GM23338 (cell line): ENCODE results near the gene TENM3. TPM values are rescaled to one million over a fixed set of nuclear protein-coding genes. Genes with fewer than 3 reads are reported as not detected.

Experiments
- ATAC-seq: fragments of 200-7000 bp; cut with Tn5 transposase; 3 replicates; pipeline ENCODE4 v1.9.1; 2020
- DNase-seq: peaks from one replicate; pipeline ENCODE4 v3.0.0-alpha.2; 2015; ENCODE audit warnings: low spot score
- H2AFZ ChIP-seq: fragments of 200-600 bp; sonication (generic); 2 replicates; pipeline ENCODE4 v1.8.0; 2016; ENCODE audit warnings: antibody characterized with exemption, mild to moderate bottlenecking, moderate library complexity
- H3F3A ChIP-seq: fragments of 200-600 bp; sonication (generic); replicated peaks from 2 replicates; pipeline ENCODE4 v1.8.0; 2017; ENCODE audit warnings: antibody characterized with exemption, mixed run types, low read depth
- H3K27ac ChIP-seq: fragments of 200-600 bp; sonication (generic); 2 replicates; pipeline ENCODE4 v1.6.1; 2016; ENCODE audit warnings: low read depth
- H3K27me3 ChIP-seq: fragments of 200-600 bp; sonication (generic); 2 replicates; pipeline ENCODE4 v1.8.0; 2016; ENCODE audit warnings: mild to moderate bottlenecking, mixed run types, moderate library complexity; ENCODE audit not compliant: insufficient read depth
- H3K36me3 ChIP-seq: fragments of 200-600 bp; sonication (generic); 2 replicates; pipeline ENCODE4 v1.8.0; 2016; ENCODE audit warnings: mild to moderate bottlenecking; ENCODE audit not compliant: insufficient read depth
- H3K4me1 ChIP-seq: fragments of 200-600 bp; sonication (generic); 2 replicates; pipeline ENCODE4 v1.8.0; 2016; ENCODE audit warnings: mild to moderate bottlenecking, moderate library complexity; ENCODE audit not compliant: insufficient read depth
- H3K4me2 ChIP-seq: fragments of 200-600 bp; sonication (generic); 2 replicates; pipeline ENCODE4 v1.7.1; 2017; ENCODE audit warnings: mixed run types
- H3K4me3 ChIP-seq: fragments of 200-600 bp; sonication (generic); 2 replicates; pipeline ENCODE4 v1.6.1; 2016; ENCODE audit warnings: mixed run types
- H3K79me2 ChIP-seq: fragments of 200-600 bp; sonication (generic); replicated peaks from 2 replicates; pipeline ENCODE4 v1.8.0; 2017; ENCODE audit warnings: mild to moderate bottlenecking; ENCODE audit not compliant: insufficient read depth
- H3K9me2 ChIP-seq: fragments of 200-600 bp; sonication (generic); 2 replicates; pipeline ENCODE4 v1.8.0; 2017; ENCODE audit not compliant: insufficient read depth
- H4K20me1 ChIP-seq: fragments of 200-600 bp; sonication (generic); replicated peaks from 2 replicates; pipeline ENCODE4 v1.8.0; 2017; ENCODE audit warnings: mild to moderate bottlenecking; ENCODE audit not compliant: insufficient read depth
- H3K27ac Mint-ChIP-seq: 2 replicates; pipeline ENCODE4 v1.8.0; 2020; ENCODE audit warnings: inconsistent platforms, mild to moderate bottlenecking, moderate library complexity, mixed read lengths
- H3K27me3 Mint-ChIP-seq: 3 replicates; pipeline ENCODE4 v1.8.0; 2022; ENCODE audit warnings: low read depth, mild to moderate bottlenecking, moderate library complexity, mixed read lengths, inconsistent platforms; ENCODE audit not compliant: insufficient read depth, poor library complexity
- H3K36me3 Mint-ChIP-seq: 3 replicates; pipeline ENCODE4 v1.8.0; 2021; ENCODE audit warnings: low read depth, mild to moderate bottlenecking, inconsistent platforms, moderate library complexity, mixed read lengths
- H3K4me1 Mint-ChIP-seq: 3 replicates; pipeline ENCODE4 v1.8.0; 2020; ENCODE audit warnings: mild to moderate bottlenecking, inconsistent platforms, mixed read lengths
- H3K4me3 Mint-ChIP-seq: 3 replicates; pipeline ENCODE4 v1.8.0; 2021; ENCODE audit warnings: moderate library complexity, mild to moderate bottlenecking, inconsistent platforms, mixed read lengths
- H3K9me3 Mint-ChIP-seq: 3 replicates; pipeline ENCODE4 v1.8.0; 2020; ENCODE audit warnings: moderate library complexity, mild to moderate bottlenecking, inconsistent platforms, mixed read lengths
- CTCF ChIP-seq, 2 experiments: fragments of 200-600 bp in 1 of 2; sonication (generic) in 1 of 2; conservative IDR thresholded peaks; 2 replicates each; pipeline versions ENCODE4 v1.5.1 to v1.6.1; 2016 to 2017; ENCODE audit warnings: antibody characterized with exemption in 2 of 2, low read depth in 2 of 2, mild to moderate bottlenecking in 2 of 2, moderate library complexity in 1 of 2
- EZH2 ChIP-seq: fragments of 200-600 bp; sonication (generic); IDR thresholded peaks from one replicate; pipeline ENCODE4 v1.8.0; 2017; ENCODE audit warnings: antibody characterized with exemption, mild to moderate bottlenecking, low read depth; ENCODE audit not compliant: unreplicated experiment
- EZH2phosphoT487 ChIP-seq: fragments of 200-600 bp; sonication (generic); IDR thresholded peaks from one replicate; pipeline ENCODE4 v1.8.1; 2018; ENCODE audit warnings: antibody characterized with exemption; ENCODE audit not compliant: unreplicated experiment
- JUNB ChIP-seq: IDR thresholded peaks from one replicate; pipeline ENCODE4 v1.6.1; 2016; ENCODE audit warnings: antibody characterized with exemption; ENCODE audit not compliant: unreplicated experiment
- POLR2AphosphoS5 ChIP-seq: IDR thresholded peaks from 2 replicates; pipeline ENCODE4 v1.6.1; 2016; ENCODE audit warnings: antibody characterized with exemption, low read depth
- REST ChIP-seq: IDR thresholded peaks from one replicate; pipeline ENCODE4 v1.6.1; 2018; ENCODE audit warnings: antibody characterized with exemption; ENCODE audit not compliant: unreplicated experiment
- ZNF114 ChIP-seq: fragments of 250-450 bp; sonication (Bioruptor Pico); IDR thresholded peaks from 2 replicates; pipeline ENCODE4 v1.5.0; 2020; ENCODE audit warnings: mild to moderate bottlenecking, moderate library complexity
- ZNF331 ChIP-seq: fragments of 250-450 bp; sonication (Bioruptor Pico); IDR thresholded peaks from 2 replicates; pipeline ENCODE4 v1.5.0; 2020; ENCODE audit warnings: low read depth, mild to moderate bottlenecking, moderate library complexity
- ZNF462 ChIP-seq: fragments of 250-450 bp; sonication (Bioruptor Pico); IDR thresholded peaks from 2 replicates; pipeline ENCODE4 v1.5.0; 2020; ENCODE audit warnings: mild to moderate bottlenecking, moderate library complexity
- polyA plus RNA-seq: library from polyadenylated mRNA; unstranded; fragments of >200 nt; fragmentation: Nextera tagmentation; extraction: Ambion mirVana; gene quantifications from 2 replicates; pipeline ENCODE4 v1.2.1, GENCODE V29; 2016
- total RNA-seq: library from RNA; depleted of rRNA; stranded (reverse); fragments of >200 nt; shearing (Covaris generic); gene quantifications from 2 replicates; pipeline ENCODE4 v1.2.3, GENCODE V29; 2014

The TENM3 gene
- total and polyA plus RNA-seq, 2 experiments from 2014 or later: 22.2 to 128 TPM

GRCh38 chr4:182351485-182351884, 108.3 kb downstream of the TENM3 start:
- no peak for TF ChIP-seq JUNB
- Histone ChIP-seq H3K27me3 (no peaks in the 10 kb centered on the region), H3K4me2 (no peak overlapping the region), H3K27ac (no peak overlapping the region), H3K4me1 (0 out of 2 replicates have a peak, but pooled peaks cover 8% of the 10 kb centered on the region), H4K20me1 (no peaks in the 10 kb centered on the region), H3K4me3 (no peak overlapping the region), H2AFZ (no peak overlapping the region), H3K9me2 (no peaks in the 10 kb centered on the region), H3F3A (no peaks in the 10 kb centered on the region), H3K79me2 (no peaks in the 10 kb centered on the region), H3K36me3 (no peaks in the 10 kb centered on the region)
- Mint-ChIP-seq H3K36me3 (peaks cover 7% of the 10 kb centered on the region; the same call in 2 of the 3 replicates), H3K27ac (no peak overlapping the region), H3K27me3 (peaks cover 5% of the 10 kb centered on the region), H3K4me3 (no peak overlapping the region), H3K4me1 (peaks cover 25% of the 10 kb centered on the region), H3K9me3 (peaks cover 5% of the 10 kb centered on the region; the same call in 2 of the 3 replicates)
- ATAC-seq (no peak; the same call in 2 of the 3 replicates), DNase-seq (no peak)

- no peak overlapping the region for H3K4me3 ChIP-seq
- DNase-seq (no peak), ATAC-seq (no peak)
- no peak overlapping the region for H3K27ac Mint-ChIP-seq
- peaks cover 5% of the 10 kb centered on the region for H3K27me3 Mint-ChIP-seq
- H3K9me2 ChIP-seq: no peaks in the 10 kb centered on the region
- H3K4me3 Mint-ChIP-seq: no peak overlapping the region
- no peak overlapping the region for H2AFZ ChIP-seq
- no peaks in the 10 kb centered on the region for H3F3A ChIP-seq
- no peaks in the 10 kb centered on the region for H4K20me1 ChIP-seq
- 0 out of 2 replicates have a peak, but pooled peaks cover 8% of the 10 kb centered on the region for H3K4me1 ChIP-seq
- no peak overlapping the region for H3K4me2 ChIP-seq
- no peaks in the 10 kb centered on the region for H3K79me2 ChIP-seq
- peaks cover 7% of the 10 kb centered on the region; the same call in 2 of the 3 replicates for H3K9me3 Mint-ChIP-seq
- H3K27me3 ChIP-seq: no peaks in the 10 kb centered on the region
- no peak overlapping the region for H3K27ac ChIP-seq
- H3K4me1 Mint-ChIP-seq: peaks cover 12% of the 10 kb centered on the region
- H3K36me3 Mint-ChIP-seq: peaks cover 9% of the 10 kb centered on the region; the same call in 2 of the 3 replicates
- H3K36me3 ChIP-seq: no peaks in the 10 kb centered on the region
- TF ChIP-seq ZNF462 (no peak), EZH2 (no peak), EZH2phosphoT487 (no peak), ZNF331 (CRISPR knock-in tag) (no peak), ZNF114 (CRISPR knock-in tag) (no peak), CTCF (conservative IDR thresholded peaks at IDR 0.05; ENCODE audit: low read depth in 2 of 2) (no peak), POLR2AphosphoS5 (no peak), JUNB (no peak), REST (no peak)
Measured at GRCh38 chr4:182354106-182354505, 110.9 kb downstream of the TENM3 start.
